HPDE6-E6E7 (cell line): ENCODE data around the gene CITED2.

Experiments used
- DNase-seq: peaks from one replicate; pipeline ENCODE4 v3.0.0; 2011; ENCODE audit warnings: missing footprints; ENCODE audit errors: extremely low spot score

The CITED2 gene

DNA sequence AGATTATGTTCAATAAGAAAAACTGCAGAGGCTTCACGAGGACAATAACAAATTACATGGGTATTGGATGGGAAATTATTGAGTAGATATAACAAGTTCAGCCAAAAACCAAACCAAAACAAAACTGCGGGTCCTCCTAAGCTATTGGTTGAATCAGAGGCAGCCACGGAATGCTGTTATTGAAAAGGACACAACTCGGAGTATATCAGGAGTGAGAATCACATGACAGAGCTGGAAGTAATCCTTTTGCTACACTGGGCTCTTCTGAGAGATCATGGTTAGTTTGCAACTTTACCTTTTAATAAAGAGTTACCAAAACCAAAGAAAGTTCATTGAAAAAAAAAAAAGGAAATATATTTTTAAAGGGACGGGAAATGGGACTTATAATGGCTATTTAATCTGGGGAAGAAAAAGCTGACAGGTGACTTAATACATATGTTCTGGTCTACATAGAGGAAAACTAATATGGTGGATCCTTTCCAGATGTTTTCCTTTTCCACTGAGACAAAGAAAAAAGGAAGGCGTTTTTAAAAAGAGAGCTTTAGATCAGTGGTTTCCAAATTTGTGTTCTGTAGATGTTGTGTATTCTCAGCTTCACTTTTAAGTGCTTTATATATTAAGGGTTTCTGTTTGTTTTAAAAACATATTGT lies 6.9 kb upstream of the CITED2 start:
- DNase-seq, result no peak

DNA sequence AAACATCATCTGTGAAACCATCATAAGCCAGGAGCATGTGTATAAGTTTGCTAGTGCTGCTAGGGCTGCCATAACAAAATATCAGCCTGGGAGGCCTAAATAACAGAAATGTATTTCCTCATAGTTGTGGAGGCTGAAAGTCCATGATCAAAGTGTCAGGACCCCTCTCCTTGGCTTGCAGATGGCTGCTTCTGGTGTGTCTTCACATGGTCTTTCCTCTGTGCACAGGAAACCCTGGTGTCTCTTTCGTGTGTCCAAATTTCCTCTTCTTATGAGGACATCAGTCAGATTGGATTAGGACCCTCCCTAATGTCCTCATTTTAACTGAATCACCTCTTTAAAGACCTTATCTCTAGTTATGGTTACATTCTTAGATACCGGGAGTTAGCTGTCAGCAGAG lies 6.2 kb upstream of the CITED2 start:
- no peak for DNase-seq

DNA sequence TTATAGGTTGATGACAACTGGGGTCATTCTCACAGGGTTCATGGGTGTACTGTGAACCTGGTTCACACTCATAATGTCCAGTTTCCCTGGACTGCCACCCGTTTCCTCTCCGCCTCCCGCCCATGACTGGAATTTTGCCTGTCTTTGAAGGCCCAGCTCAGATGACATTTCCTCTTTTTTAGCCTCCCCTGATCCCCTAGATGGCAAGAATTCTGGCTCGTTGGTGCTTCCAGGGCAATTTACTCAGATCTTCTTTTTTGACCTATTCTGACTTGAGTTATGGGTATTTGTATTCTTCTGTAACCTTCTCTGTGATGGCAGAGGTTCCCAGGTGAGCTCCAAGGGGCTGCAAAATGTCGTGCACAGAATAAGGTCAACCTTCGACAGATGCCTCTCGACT lies 5.7 kb upstream of the CITED2 start:
- no peak for DNase-seq

DNA sequence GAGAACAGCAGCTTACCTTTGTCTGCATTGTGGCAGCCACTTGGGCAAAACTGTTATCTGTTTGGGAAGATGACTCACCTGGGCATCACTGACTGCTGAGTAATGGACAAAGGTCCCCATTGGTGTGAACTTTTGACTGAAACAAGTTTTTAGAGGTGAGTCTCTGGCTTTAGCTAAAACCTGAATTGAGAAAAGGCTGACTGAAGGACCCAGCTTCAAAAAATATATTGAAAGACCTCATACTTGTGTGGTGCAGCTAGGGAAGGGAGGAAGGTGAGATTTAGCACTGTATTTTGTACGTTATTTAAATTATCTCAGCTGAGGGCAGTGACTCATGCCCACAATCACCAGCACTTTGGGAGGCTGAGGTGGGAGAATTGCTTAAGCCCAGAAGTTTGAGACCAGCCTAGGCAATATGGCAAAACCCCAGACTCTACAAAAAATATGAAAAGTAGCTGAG lies 4.5 kb upstream of the CITED2 start:
- DNase-seq, result no peak

DNA sequence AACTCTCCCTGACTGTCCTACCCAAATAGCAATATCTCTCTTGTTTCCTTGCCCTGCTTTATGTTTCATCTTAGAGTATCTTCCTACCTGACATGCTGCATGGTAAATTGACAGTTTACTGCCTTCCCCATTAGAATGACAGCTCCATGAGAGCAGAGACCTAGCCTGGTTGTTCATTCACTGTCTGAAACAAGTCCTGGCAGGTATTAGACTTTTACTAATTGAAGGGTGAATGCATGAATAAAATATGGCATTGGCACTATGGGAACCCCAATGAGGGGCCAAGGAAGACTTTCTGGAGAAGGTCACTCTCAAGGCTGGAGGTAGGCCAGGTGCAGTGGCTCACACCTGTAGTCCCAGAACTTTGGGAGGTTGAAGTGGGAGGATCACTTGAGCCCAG lies 3.8 kb upstream of the CITED2 start:
- DNase-seq, result no peak

DNA sequence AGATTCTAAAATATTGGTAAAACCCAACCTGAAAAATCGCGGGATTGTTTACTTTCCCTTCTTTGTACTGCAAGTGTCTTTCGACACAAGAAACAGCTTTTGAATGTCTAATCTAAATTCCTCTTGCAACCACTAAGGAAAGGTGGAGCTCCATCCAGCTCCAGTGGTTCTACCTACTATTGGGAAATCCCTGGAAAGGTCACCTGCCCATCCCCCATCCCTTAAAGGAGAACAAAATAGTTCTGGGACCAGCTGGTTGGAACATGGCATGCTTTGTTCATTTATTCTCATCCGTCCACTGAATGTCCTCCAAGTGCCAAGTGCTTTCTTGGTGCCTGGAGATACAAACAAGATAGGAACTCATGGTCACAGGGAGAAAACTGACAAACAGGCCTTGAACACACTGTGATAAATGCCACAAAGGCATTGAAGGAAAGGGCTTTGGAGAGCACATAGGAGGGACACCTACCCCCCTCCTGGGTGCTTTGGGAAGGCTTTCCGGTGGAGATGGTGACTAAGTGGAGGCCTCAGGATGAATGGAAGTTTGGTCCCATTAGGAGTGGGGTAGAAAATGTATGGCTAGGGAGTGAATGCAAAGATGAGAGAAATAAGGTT lies 2.3 kb upstream of the CITED2 start:
- DNase-seq, result no peak

DNA sequence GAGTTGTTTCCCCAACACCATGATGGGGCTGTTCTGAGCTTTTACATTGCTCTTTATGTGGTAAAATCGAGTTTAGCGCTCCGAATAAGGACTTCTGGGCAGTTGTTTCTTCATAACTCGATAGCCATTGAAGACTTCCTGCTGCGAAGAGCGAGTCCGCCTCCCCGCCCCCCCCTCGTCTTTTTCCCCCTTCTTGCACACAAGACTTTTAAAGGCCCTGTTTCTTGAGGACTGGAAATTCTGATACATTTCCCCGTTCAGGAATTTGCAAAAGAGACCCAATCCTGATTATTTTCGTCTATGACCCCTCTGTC lies 1.5 kb upstream of the CITED2 start:
- DNase-seq, result no peak

DNA sequence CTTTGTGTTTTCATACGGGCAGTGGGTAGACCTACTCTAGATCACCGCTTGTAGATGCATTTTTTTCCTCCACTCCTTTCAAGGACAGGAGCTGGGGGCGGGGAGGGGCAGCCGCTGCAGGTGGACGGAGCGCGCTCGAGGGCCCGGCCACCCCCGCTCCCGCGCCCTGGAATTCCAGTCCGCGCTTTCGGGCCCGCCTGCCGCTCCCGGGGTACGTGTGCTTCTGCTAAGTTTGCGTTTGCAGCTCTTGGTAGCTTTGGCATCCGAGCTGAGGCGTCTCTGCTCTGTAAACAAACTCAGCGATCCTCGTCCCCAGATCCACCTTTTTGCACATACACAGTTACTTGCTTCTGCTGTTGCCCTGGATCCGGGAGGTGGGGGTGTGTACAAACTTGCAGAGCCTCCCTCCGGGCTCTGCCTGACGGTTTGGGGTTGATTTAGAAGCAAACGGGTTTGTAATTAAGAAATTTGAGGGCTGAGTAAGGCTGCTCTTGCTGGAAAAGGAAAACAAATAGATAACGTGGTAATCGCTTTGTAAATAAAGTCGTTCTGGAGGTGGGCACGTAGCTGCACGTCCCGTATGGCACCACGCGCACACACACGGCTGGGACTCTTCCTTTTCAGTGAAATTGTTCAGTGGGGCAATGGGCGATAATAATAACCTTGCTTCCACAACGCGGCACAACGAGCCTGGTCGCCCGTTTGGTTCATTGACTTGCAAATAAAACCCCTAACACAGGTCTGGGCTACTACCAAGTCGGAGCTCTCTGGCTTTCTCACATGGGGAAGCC lies 973 bp upstream of the CITED2 start:
- DNase-seq, result no peak

DNA sequence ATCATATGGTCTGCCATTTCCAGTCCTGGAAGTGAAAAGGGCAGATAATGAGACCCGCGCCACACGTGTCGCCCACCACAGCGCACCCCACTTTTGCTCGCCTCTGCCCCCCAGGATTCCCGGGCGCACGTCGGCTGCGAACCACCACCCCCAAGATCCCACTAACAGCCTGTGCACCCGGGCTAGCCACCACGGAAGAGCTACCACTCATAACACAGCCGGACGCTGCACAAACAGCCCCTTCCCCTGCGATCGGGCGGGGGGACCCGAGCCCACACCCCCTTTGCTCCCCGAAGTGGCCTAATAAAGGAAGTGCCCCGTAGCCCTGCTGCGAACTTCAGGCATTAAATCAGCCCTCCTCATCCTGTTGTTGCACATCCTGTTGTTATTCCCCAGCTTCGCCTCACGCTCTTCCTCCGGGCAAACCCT lies 506 bp downstream of the CITED2 start:
- no peak for DNase-seq

DNA sequence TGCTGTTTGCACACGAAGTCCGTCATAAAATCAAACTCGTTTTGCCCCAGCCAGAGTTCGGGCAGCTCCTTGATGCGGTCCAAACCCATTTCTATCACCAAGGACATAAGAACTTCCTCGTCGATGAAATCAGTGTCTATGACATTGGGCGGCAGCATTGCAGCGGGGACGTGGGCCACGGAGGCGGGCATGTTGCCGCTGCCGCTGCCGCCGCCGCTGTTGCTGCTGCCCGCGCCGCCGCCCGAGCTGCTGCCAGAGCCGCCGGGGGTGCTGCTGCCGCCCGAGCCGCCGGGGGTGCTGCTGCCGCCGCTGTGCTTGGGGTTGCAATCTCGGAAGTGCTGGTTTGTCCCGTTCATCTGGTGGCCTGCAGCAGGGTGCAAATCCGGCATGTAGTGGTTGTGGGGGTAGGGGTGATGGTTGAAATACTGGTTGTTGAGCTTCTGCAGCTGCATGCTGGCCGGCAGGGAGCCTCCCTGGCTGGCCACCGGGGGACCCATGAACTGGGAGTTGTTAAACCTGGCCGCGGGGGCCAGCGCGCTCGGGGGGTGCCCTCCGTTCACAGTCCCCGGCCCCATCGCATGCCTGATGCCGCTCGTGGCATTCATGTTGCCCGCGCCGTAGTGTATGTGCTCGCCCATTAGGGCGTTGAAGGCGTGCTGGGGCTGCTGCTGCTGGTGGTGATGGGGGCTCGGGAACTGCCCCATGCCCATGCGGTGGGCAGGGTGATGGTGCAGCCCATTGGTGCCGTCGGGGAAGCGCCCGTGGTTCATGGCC lies 1.1 kb downstream of the CITED2 start:
- no peak for DNase-seq

DNA sequence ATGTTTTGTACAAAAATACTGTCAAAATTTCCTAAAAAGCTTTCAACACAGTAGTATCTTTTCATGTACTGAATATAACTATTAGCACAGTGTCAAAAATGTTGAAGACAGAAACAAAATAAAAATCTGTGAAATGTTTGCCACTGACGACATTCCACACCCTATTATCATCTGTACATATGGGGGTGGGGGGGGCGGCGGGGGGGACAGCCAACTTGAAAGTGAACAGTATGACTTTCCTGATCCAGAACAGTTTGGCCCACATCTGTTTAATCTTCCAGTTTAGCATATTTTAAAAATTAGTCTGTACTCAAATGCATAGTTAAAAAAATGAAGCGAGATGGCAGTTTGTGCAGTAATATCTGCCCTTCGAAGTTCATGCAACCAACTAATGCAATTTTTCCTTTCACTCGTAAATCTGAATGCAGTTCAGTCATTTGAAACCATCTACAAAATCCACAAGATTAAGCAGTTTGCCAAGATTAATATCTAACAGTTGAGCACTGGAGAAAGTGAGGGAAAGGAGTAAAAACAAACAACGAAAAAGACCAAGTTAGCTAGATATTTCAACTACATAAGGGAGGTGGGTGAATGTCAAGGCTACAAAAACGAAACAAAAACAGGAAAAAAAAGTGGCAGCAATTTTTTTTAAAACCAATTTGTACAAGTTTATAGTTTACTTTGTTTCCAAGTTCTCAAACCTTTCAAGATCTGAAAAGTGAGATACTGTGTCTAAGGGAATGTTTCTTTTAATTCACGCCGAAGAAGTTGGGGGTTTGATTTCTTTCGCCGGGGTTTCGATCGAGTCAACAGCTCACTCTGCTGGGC lies 1.9 kb downstream of the CITED2 start:
- DNase-seq, result no peak

DNA sequence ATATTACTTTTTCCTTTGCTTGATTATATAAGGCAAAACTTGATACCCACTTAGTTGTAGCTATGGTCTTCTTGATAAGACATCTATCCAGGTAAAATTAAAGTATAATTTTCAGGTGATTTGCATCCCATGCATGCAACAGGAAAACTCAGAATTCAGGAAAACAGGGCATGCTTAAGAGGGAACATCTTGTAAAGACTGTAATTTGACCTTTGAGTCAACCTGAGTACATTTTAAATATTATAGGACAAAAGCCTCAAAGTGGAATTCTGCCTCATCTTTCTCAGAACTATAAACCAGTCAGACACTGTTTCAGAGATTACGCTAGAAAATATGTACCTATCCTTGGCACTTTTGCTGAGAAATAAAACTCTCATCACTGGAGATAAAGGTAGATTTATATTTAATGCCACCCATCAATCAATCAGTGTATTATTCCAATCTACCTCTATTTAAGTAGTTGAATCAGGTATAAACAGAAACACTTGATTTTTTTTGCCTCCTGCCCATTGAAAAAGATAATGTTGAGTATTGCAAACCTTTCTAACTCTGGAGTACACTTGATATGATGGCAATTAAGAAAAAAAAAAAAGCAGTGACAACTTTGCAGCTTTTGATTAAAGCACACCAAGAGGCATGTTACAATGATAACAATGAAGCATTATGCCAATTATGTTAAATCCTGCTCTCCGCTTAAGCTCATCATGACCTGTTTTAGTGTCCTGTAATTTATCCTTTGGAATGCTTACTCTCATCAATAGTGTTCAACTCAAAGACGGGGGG lies 2.8 kb downstream of the CITED2 start:
- DNase-seq, result no peak

DNA sequence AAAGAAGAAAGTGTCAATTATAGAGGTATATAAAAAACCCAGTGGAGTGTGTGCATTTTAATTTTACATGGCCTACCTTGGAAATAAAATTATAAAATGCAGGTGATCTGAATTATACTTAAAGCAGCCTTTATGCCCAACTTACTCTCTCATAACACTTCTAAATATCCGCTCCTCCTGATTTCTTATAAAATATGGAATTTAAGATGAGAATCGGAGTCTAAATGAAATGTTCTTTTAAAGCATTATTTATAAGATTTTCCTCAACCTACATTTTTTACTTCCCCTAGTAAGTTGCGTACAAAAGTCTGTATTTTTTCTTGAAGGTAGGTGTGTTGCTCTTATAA lies 3.5 kb downstream of the CITED2 start:
- DNase-seq, result no peak

DNA sequence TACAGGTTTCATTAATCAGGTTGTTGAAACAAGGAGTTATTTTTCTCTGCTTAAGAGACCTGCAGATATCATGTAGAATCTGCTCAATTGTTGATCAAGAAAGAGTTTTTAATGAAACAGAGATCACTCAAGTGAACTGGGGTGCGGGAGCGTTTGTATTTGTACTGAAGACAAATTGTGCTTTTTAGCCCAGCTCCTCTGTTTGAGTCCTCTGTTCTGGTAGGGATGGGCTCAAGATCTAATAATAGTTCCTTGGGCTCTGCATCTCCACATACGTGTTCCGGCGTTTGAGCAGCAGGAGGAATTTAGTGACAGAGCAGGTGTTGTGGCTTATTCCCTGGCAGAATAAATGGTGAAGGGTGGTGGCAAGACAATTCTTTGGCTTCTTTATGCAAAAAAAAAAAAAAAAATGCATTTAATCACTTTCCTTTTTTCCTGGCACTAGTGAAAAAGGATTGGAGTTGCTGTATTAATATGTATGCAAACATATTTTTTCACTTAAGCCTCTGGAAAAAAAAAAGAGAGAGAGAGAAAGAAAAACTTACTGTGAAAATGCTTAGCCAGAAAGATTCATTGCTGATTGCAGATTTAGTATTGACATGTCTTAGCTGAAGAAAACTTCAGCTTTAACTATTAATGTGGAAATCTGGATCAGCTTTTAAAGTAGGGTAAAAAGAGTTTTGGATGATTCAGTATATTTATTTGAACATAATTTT lies 4.0 kb downstream of the CITED2 start:
- DNase-seq, result no peak

DNA sequence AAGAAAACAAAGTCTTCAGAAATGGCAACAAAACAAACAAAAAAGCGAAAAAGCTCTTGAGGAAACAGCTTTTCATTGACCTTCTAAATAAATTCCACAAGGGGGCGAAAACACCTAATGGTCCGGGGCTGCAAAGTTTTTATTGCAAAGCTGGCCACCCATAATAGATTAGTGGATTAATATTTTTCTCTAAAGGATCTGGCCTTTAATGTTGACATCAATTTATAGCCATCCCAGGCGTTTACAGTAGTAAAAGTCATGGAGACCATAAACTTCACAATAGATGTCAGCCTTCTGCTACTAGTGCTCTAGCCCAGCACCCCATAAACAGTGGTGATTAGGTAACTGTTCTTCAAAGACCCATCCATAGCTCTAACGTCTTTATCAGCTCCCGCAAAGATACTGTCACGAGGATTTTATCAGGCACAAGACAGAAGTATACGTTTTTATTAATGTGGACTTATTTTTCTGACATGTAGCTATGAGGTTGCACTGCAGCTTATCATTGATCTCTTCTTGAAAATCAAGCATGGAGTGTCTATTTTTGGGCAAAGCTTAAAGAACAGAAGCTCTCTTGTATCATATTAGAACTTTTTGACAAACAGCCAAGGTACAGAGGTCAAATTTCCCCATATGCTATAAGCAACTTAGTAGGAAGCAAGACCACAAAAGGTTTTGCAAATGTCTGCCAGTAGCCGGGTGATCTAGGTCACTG lies 4.7 kb downstream of the CITED2 start:
- no peak for DNase-seq

DNA sequence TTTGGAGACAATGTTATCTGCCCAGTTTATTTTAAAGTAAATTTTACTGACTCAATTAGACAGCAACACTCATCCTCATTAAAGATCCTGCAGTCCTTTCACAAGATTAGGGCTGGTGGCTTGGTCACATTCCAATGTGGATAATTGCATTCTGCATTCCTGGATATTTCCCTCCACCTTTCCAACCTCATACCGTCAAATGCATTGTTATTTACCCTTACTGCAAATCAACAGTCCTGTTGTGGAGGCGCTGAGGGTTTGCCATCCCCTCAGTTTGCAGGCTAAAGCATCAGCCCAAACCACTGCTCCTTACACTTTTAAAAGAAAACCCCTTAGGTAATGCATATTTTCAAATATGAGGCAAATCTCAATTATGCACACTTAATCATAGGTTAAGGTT lies 5.4 kb downstream of the CITED2 start:
- DNase-seq, result no peak

DNA sequence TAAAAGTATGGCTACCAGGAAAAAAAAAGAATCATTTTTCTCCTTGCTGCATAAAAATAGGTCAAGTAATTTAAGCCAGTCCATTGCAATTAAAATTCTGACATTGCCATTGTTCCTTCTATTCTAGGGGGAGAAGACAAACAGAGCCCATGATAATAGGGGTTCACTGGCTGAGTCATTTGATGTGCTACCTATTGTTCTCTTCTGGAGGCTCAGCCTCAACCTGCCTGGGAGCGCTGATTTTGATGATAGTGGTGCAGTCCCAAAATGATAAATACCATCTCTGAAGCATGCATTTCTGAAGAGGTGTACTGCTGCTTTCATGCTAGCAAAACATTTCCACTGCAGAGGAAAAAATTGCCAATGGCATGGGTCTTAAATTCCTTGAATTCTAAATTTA lies 5.8 kb downstream of the CITED2 start:
- DNase-seq, result no peak

DNA sequence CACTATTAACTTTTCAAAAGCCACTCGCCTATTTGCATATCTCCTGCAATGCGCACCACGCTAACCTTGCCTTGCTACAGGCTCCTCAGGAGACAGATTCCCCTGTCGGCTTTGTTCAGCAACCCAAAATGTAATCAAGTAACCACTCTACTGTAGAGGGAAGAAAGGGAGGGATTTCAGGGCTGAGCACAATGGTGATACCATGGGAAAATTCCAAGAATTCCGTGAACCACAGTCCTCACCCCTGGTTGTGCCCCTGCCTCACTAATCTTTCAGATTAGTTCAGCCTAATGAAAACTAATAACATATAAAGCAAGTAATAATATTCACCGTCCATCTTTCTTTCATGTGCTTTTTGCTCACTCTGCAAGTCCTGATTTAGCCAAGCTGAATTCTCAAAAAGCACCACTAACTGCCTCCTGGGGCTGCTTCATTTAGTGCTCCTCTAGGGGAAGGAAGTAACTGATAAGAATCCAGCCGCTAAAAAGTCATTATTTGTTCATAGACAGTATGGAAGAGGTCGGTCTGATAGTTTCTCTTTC lies 6.6 kb downstream of the CITED2 start:
- DNase-seq, result no peak

DNA sequence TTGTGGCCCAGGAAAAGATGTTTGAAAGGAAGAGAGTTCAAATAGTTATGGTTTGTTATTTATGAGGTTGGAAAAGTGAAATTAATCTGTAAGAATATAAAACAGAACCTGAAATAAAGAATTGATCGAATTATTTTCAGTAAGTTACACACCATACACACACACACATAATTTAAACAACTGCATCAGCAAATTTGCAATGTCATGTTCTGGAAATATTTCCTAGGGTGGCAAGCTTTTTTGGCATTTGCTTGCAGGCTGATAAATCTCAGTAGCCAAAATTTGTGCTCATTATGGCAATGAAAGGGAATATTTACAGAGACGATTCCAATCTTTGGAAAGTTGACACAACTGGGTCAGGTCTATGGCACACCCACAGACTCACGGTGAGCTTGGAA lies 9.5 kb downstream of the CITED2 start:
- DNase-seq, result no peak
